Stimulated activated naive CD4-positive, alpha-beta T cell (primary cell): ENCODE measurements around the gene NXPH1.

Experiments used
- DNase-seq, 6 experiments: peaks; one replicate each; lab custom pipeline; 2025; lab: John Stamatoyannopoulos, UW

The NXPH1 gene

DNA sequence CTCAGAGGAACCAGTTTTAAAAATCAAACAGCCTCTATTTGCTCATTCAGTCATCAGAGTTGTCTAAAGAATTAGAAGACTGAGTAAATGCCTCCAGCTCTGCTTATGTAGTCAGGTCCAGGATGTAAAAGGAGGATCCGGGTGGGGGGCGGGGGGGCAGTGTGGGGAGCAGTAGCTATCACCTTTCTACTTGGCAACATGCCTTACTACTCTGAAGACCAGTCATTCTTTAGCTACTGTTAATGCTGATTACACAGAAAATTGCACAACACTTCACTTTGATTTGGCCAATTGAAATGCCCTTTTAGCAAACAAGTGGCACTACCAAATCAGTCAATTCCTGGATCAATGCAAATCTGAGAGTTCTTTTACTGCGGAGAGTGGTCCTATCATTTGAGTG, 164.2 kb downstream of the NXPH1 start:
- DNase-seq = no peak

DNA sequence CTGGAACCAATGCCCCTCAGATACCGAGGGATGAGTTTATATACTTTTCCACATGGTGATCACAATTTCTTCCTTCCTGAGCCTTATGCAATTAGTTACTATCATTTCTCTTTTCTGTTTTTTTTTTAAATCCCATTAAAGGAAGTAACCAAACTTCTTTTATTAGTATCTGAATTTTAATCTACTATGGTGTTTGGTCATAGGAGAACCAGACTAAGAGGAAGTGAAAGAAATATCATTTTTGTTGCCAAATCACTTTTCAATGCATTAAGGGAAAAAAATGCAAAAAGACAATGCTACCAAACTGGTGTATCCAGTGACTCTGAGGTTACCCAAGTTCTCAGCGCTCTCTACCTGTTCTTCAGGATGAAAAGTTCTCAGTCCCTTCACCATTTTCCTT, 167.7 kb downstream of the NXPH1 start:
- no peak for DNase-seq

DNA sequence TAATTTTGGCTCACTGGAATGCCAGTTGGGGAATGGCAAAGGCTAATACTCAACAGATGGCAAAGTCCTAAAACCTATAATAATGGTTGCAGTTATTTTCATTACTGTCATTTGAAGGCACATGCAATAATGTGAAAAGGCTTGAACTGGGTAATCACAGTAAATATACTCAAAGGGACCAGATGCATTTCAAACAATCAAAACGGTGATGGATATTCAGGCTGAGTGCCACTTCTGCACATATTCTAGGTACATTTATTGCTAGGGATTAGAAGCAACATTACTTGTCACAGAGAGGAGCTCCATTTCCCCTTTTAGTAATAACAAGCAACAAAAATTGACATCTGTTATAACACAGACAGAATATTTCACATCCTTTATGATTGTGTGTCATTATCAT, 171.8 kb downstream of the NXPH1 start:
- no peak for DNase-seq

DNA sequence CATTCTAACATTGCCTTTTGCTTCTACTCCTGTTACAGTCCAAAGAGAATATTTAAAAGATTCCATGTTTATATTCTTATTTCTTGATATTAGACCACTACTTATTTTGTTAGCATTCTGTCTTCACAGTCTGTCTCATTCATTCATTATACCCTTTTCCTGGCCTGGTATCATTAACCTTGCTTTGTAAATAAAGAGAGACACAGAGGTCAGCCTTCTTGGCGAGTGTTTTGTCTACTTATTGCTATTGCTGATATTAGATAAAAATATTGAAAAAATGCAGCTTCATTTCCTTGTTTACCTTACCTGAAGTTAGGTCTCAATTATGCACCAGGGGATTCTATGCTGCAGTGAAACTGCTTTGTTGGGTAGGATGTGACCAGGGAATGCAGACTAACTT, 179.2 kb downstream of the NXPH1 start:
- no peak for DNase-seq

DNA sequence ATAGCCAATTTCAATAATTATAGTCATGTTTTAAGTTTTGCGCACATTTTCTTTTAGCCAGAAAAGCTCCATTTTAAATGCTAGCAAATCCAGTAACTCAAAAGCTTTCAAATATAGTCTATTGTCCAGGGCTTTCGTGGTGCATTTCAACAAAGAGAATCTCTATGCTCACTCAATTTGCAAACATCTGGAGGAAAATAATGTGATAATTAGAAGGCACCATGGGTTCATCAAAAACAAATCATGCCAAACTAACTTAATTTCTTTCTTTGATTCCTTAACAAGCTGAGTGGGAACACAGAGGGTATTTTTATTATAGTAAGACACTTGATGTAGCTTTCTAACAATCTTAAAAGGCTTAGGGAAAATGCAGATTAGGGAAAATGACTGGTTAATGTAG, 179.8 kb downstream of the NXPH1 start:
- DNase-seq = no peak

DNA sequence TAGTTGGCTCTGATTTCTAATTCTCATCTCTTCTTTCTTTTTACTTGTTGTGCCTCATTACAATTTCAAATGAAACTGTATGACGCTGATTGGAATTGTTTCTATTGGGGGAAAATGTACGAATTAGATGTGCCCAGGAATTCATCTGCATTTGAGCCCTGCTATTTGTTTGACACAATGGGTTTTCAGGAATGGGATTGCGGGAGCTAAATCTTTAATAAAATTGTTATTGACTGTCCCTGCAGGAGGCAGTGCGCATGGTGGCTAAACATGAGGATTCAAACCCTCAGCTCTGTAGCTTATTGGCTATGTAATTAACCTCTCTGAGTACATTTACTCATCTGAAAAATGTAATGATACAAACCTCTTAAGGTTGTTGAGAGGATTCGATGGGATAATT, 181.6 kb downstream of the NXPH1 start:
- no peak for DNase-seq

DNA sequence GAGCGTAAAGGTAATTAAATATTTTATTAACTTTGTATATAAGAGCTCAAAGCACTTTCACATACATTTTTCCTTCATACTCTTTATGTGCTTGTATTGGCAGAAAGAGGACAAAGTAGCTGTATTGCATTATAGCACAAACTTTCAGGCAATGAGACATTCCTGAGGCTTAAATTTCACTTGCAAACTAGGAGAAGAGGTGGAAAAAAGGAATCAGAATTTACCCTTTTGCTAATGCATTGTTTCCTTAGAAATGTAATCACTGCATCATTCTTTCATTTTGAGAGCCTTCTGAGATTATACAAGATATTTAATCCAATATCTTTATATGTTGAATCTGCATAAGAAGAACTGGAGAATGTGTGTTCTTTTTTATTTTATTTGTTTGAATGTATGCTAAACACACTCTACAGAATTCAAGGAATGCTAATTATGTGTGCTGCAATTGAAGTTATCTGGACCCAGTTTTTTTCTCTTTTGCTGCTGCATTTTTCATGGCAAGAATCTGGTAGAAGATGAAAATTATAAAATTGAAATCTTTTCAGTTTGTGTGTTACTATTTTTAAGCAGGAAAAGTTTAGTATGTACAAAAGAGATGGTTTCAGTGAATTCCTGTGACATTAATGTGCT, 185.1 kb downstream of the NXPH1 start:
- DNase-seq = no peak

DNA sequence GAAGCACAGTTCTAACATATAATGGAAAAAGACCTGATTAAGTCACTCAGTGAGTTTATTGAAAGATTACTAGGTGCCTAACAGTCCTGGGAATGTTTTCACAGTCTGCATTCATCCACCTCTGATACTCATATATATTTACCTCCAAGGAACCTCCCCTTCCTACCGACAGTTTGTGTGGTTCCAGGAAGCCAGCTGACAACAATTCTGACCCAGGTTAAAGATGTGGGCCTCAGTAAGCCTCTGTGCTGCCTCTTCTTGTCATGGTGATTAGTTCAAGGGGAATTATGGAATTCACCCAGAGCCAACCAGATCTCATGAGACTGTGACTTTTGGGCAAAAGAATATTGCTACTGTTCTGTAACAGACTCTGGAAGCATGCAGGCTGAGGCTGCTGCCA, 186.8 kb downstream of the NXPH1 start:
- DNase-seq = no peak

DNA sequence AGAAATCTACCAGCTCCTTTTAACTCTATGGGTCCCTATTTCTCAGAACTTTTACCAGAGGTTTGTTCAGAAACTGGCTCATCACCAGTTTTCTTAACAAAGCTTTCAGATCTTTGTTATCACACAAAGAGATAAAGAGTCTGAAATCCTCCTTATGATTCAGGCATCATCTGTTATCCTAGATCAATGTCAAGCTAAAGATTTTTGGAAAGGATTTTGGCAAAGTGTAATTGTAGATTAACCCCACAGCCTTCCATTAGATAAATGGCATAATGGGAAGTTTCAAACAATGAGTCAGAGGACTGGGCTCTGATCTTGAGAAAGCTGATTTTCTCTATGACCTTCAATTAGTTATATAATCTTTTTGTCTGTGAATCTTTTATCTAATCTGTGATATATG, 192.2 kb downstream of the NXPH1 start:
- DNase-seq = no peak

DNA sequence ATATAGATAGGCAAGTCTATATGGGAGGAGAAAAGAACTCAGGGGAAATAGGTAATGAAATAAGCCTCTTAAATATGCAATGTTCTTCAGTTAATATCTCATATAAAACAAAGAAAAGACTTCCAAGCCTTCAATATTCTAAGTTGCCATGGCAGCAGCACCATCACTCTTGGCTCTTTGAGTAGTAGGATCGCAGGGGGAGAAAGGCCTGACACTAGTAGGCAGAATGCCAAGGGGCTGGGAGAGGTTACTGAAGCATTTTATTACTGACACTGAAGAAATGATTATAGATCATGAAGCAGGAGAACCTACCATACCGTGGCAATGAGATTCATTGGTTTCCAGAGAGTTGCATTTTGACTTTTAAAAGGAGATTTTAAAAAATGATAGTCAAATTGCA, 193.9 kb downstream of the NXPH1 start:
- DNase-seq = no peak

DNA sequence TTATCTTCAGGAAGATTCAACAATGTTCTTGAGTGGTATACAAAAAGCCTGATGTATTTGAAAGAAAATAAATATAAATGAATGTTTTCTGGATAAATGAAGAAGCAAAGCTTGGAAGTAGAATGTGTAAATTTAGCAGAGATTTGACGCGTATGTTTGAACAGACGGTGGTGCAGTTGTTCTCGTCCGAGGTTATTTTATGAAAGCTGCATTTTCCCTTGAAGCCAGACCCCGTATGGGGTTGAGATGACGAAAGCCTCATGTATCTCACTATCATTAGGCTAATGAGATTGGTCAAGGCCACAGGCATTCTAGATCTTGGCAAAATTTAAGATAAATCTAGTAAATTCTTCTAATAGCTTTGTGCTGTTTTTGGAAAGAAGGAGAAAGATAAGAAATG, 195.2 kb downstream of the NXPH1 start:
- DNase-seq = no peak

DNA sequence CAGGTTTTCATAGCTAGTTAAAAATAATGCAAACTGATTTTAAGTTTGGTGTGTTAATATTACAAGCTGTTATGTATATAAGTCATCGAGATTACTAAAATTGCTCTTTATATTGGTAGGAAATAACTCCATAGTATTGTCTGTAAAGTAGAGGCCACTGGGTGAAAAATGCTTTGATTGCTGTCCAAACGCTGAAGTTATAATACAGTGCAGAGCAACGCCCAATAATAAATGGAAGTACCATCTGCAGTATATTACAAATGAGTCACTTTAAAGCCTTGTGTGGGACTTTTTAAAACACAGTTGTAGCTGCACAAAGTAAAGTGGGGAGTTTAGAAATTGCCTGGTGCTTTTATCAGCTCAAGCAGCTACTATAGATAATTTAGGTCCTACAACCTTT, 196.1 kb downstream of the NXPH1 start:
- no peak for DNase-seq

DNA sequence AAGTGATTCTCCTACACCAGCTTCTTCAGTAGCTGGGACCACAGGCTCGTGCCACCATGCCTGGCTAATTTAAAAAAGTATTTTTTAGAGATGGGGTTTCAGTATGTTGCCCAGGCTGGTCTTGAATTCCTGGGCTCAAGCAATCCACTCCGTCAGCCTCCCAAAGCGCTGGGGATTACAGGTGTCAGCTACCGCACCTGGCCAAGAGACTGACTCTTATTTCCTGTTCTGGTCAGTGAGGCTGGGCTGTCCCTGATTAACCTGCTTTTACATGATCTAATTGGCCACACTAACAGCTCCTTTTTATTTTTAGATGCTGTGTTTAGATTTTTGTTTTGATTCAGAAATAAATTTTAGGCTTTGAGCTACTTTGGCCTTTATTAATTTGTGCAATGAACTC, 203.9 kb downstream of the NXPH1 start:
- DNase-seq = no peak

DNA sequence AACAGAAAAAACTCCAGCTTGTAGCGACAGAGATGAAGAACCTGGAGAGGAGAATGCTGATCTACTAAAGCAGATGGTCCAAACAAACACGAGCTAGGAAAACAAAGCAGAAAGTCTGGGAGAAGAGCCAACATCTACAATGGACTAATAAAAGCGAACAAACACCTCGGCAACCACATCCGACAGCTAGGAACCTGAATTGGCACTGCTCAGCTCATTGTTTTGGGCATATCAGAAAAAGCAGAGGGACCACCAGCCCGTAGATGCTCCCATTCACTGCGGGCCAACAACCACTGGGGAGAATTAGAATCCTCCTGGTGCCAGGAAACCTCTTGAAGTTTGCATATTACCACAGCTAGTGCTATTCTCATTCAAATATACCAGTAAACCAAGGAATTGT, 204.7 kb downstream of the NXPH1 start:
- no peak for DNase-seq

DNA sequence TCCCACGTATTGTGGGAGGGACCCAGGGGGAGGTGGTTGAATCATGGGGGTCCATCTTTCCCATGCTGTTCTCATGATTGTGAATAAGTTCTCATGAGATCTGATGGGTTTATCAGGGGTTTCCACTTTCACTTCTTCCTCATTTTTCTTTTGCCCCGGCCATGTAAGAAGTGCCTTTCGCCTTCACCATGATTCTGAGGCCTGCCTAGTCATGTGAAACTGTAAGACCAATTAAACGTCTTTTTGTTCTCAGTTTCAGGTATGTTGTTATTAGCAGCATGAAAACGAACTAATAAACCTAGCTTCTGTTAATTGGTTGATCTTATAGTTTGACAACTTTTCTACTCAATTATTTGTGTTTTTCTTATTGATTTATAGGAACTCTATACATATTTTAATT, 206.3 kb downstream of the NXPH1 start:
- DNase-seq = no peak

DNA sequence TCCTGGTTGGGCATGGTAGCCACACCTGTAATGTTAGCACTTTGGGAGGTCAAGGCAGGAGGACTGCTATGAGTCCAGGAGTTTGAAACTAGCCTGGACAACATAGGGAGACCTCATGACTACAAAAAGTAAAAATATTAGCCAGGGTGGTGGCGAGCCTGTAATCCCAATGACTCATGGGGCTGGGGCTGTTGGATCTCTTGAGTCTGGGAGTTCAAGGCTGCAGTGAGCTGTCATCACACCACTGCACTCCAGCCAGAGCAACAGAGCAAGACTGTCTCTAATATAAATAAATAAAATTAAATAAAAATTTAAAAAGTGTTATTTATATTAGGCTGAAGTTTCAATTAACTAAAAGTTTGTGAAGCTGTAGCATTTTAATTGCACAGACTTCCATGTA, 207.3 kb downstream of the NXPH1 start:
- DNase-seq = no peak

DNA sequence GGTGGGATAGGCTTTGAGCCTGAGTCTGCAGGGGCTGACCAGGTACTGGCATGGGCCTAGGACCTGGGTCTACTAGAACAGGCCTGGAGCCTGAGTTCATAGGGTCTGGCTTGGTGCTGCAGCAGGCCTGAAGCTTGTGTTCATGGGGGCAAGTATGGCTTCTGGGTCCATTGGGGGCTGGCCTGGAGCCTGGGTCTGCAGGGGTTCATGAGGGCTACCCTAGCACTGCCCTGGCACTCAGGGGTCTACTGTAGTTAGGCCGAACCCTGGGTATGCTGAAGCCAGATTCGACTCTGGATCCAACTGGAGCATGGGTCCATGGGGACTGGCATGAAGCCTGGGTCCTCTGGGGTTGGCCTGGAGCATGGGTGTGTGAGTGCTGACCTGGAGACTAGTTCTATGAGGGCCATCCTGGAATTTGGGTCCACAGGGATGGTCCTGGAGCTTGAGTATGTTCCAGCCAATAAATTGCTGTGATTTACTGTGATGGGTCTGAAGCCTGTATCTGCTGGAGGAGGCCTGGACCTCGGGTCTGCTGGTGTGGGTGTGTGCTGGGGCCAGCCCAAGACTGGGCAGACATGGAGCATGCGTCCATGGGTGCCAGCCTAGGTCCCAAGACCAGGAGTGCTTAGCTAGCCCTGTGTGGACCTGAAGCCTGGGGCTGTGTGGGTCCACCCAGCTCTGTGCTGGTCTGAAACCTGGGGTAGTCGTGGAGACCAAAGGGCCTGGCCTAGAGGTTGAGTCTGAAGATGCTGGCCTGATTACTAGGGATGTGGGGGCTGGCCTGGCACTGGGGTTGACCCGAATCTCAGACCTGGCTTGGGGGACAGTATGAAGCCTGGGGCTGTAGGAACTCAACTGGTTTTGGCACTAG, 235.5 kb downstream of the NXPH1 start:
- DNase-seq = no peak

DNA sequence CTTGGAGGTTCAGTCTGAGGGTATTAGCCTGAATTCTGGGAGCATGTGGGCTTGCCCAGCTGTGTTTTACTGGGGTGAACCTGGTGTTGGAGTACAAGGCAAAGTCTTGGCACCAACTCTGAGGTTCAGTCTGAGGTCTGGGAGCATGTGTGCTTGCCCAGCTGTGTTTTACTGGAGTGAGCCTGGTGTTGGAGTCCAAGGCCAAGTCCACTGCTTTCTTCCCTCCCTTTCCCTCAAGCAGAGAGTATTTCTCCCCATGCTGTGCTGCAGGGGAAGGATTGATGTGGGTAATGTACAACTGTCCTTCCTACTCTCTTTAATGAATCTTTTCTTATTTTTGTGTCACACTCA, 236.1 kb downstream of the NXPH1 start:
- DNase-seq = no peak

DNA sequence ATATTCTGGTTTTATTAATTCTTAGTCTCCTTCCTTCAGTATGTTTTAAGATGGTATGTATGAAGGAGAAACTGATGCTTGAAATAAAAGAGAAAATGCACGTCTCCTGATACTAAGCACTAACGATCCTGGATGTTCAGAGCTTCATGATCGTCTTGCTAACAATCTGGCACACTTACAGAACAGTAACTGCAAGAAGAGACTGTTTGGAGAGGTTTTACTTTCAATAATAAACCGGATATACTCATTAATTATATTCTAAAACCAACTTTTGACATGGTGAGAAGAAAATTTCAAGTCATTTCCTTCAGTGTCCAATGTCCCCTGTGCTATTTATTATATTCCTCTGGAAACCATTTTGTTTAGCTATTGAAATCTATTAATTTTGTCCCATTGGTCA, 251.0 kb downstream of the NXPH1 start:
- no peak for DNase-seq

DNA sequence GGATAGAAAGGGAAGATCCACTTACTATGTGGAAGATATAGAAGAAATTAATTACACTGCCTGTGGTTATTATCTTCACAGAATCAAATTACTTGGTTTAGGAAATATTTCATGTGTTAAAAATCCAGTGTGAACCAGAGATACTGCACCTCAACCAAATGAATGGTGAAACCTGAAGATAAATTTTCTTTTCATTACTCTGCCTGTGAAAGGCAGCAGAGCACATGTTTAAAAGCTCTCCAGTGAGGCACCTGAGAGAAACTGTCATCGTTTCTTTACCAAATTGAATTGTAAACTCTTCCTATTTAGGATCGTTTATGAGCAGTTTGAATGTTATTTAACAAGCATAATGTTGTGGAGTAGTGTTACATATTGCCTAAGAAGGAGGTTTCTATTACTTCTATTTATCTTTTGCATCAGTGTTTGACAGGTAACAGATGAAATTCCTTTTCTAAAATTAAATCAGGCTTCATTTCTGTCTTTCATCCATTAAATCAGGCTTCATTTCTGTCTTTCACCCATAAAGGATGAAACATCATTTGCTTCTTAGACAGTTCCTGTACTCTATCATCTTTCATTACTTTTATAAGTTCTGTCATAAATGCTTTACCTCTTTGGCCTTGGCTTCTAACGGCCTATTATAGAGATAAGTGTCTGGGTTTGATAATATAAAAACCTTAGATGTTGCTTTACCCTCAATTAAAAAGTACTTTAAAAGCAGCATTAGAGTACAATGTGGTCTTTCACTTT, 266.6 kb downstream of the NXPH1 start:
- no peak for DNase-seq

DNA sequence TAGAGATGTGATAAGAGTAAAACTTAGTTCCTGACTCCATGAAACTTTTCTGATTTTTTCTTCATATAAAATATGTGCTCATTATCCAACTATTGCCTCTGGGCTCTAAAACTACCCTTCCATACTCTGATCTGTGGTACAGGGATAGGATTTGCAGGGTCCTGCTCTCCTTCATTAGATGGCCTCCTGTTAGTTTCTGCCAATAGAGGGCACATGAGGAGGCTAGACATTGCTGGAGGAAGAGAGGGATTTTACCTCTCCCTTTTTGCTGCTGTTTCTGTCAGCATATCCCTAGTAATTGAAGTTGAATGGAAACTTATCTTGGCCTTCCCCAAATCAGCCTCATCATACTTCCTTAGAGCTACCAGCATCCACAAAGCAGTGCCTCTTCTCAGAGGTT, 269.4 kb downstream of the NXPH1 start:
- no peak for DNase-seq

DNA sequence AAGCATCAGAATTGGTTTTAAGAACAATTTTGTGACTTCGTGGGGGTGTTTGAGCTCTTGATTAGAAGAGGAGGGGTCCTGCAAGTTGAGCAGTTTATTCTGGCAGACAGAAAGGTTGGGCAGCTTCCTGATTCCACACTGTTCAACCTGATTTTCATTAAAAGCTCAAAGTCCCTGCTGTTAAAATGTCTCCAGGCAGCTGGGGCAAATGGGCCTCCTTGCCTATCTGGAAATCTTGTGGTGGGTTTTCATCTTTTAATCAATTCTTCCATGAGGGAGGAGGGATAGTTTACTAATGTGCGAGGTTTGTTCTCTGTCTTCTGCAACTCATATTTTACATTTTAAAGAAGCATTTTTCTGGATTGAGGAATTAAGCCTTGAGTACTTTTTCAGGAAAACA, 276.7 kb downstream of the NXPH1 start:
- no peak for DNase-seq

DNA sequence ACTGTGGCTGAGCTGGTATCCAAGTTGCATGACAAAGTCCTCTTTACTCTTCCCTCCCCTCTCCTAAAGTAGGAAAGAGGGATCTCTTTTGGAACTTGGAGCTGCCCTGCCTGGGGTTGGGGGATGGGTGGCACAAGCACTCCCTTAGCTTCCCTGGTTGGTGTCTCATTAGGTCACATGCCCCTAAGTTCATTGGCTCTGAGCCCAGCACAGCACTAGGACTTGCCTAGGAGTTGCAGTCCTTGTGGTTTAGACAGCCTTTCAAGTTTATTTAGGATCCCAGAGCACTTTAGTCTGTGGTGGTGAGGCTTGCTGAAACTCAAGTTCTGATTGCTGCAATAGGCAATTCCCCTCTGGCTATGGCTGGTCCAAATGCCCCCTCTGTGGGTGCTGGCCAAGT, 281.4 kb downstream of the NXPH1 start:
- DNase-seq = no peak
